NCI-H146 treated with DMSO at 0.1 percent for 48 hours (cell line): ENCODE measurements around the gene STK32C.

Source experiments
- DNase-seq: peaks from one replicate; lab custom pipeline; 2025; ENCODE audit not compliant: unreplicated experiment; lab: John Stamatoyannopoulos, UW

Gene STK32C

DNA sequence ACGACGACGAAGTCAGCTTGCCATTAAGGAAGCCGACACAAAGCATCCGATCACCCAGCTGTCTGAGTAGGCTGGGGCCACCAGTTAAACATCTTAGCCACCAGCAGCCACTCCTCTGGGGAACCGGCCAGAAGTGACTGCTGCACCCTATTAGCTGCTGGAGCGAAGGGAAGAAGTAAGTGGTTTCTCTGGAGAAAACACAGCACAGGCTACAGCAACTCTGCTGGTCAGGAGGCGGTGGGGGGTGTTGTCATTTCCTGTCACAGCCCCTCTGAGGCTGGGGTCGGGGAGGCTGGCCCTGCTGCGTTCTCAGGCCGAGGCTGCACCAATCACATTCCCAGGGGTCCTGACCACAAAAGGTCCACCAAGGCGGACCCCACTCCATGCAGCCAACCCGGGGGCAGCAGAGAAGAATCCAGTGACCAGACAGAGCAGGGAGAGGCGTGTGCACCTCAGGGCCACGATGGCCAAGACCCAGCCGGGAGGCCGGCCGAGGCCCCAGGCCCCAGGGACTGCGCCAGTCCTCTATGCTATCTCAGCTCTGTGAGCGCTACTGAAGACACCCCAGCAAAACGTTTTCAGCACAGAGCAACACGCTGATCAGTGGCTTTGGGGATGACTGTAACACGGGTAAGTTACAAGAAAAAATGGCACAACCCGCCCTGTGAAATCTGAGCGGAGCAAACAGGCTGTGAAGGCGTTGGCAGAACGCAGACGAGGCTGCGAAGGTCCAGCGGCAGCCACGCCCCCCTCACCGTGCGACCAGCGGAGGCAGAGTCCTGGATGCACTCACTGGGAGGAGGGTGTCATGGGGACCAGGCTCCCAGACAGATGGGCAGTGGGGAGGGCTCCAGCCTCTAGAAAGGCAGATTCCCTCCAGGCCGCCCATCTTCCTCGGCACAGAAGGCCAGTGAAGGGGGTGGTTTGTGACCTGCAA is 24.8 kb downstream of the STK32C start:
- DNase-seq: no peak

DNA sequence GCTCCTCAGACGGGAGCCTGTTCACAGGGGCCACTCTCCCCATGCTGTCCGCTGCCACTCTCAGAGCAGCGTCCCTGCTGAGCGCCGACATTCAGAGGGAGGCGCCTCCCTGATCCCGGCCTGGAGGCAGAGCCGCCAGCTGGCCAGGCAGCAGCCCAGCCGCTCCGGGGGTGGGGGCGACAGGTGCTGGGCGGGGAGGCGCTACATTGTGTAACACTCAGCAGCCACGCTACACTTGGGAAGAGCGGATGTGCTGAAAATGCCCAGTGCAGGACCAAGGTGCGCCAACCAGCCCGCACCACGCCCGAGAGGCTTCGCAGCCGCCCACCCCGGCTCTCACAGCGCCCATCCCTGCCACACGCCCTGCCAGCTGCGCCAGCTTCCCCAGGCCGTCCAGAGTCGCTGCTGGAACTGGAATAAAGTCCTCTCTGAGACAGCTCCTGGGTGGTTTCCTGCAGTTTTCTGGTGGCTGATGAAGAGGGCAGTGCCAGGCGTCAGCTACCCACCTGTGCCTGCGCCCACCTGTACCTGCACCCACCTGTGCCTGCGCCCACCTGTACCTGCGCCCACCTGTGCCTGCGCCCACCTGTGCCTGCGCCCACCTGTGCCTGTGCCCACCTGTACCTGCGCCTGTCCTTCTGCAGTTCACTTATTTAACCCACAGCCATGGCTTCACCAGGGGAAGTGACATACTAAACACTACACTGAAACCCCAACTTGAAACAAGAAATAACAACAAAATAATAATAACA is 25.7 kb downstream of the STK32C start:
- DNase-seq: peak; percentile 70

DNA sequence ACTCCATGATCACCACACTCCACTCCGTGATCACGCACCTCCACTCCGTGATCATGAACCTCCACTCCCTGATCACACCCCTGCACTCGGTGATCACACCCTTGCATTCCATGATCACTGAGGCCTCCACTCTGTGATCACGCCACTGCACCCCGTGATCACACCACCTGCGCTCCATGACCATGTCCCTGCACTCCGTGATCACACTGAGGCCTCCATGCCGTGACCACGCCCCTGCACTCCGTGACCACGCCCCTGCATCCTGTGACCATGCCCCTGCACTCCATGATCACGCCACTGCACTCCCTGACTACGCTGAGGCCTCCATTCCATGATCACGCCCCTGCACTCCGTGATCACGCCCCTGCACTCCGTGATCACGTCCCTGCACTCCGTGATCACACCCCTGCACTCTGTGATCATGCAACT is 27.1 kb downstream of the STK32C start:
- DNase-seq: no peak

DNA sequence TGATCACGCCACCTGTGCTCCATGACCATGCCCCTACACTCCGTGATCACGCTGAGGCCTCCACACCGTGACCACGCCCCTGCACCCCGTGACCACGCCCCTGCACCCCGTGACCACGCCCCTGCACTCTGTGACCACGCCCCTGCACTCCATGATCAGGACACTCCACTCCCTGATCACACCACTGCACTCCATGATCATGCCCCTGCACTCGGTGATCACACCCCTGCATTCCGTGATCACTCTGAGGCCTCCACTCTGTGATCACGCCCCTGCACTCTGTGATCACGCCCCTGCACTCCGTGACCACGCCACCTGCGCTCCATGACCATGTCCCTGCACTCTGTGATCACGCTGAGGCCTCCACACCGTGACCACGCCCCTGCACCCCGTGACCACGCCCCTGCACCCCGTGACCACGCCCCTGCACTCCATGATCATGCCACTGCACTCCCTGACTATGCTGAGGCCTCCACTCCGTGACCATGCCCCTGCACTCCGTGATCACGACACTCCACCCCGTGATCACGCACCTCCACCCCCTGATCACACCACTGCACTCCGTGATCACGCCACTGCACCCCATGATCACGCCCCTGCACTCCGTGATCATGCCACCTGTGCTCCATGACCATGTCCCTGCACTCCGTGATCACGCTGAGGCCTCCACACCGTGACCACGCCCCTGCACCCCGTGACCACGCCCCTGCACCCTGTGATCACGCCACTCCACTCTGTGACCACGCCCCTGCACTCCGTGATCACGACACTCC is 27.7 kb downstream of the STK32C start:
- DNase-seq: no peak

DNA sequence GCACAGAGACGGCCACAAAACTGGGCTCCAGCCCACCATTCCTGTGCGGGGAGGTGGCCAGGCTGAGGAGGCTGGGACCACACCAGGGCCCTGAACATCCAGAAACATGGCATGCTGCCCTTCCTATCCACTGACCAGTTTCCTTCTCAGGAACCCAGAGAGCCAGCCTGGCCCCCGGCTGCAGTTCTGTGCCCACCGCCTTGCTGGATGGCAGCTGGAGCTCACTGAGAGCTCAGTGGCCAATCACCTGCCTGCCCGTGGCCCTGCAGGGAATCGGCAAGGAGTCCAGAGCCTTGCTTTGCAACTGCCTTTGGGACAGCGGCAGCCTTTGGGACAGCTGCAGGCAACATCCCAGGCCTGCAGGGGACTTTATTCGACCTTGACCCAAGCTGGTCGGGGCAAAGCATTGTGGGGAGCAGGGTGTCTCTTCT is 30.4 kb downstream of the STK32C start:
- no peak for DNase-seq

DNA sequence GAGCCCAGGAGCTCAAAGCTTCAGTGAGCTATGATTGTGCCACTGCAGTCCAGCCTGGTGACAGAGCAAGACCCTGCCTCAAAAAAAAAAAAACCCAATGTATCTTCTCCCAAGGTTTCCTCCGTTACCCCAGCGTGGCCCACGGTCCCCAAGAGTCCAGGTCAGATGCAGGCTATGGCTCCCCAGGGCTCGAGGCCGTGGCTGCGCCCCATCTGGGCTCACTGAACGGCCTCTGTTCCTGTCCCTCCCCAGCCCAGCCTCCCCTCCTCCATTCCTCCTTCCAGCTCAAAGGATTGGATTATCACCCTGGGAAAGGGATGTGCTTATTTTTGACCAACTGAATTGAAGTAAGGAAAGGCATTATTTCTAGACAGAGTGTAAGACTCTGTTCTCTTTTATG is 31.0 kb downstream of the STK32C start:
- no peak for DNase-seq

DNA sequence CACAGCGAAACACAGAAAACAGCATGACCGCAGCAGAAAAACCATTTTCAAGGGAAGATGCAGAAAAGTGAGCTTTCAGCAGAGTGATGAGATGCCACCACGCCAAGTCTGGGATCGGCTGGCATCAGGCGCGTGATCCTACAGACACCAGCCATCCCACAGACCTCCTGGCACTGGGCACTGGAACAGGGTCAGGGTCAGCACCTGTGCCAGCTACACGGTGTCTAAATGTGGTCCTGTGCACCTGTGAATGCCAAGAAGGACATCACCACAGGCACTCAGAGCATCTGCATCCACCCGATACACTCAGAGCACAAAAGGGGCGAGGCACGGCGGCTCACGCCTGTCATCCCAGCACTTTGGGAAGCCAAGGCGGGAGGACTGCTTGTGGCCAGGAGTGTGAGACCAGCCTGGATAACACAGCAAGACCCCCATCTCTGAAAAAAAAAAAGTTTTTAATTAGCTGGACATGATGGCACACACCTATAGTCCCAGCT is 31.5 kb downstream of the STK32C start:
- DNase-seq: no peak

DNA sequence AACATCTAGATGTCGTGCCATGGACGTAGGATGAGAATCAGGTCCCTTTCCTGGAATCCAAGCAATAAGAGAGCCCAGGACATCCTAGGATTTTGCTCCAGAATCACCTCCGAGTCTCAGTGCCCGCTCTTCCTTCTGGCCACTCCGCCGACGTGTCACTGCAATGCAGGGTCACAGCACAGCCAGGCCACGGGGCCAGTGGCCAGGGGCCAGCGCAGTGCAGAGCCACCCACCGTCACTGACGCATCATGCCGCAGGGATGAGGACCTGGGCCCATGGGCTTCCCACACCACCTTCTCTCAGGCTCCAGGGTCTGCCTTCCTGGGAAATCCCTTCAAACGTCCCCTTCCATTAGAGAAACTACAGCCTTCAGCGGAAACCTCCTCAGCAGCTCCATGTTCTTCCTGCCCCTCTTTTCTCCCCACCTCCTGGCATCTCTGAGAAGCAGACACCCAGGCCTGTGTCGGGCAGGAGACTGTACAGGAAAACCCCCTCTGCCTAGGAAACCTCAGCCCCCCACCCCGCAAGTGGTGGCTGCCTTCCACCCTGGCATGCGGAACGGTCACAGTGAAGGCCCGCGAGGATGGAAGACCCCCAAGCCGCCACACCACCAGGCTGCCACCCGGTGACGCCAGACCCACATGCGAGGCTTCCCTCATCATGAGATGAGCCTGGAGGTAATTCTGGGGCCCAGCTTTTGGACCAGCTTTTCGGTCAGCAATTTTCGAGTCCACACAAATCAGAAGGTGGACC is 32.1 kb downstream of the STK32C start:
- no peak for DNase-seq

DNA sequence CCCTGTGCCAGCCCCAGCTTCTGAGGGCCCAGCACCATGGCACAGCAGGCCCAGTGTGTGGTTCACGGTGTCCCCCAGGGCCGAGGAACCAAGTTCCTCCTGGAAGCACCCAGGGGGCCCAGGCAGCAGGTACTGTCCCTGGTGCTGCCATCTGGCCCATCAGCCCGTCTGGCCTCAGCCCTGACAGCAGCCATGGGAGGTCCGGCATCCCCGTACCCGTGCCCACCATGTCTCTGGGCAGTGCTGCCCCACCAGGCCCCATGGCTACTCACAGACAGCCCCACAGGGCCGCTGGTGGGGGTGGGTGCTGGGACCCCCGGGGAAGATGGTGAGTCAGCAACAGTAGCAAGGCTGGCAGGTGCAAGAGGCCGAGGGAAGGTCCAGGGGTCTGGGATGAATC is 32.8 kb downstream of the STK32C start:
- DNase-seq: no peak

DNA sequence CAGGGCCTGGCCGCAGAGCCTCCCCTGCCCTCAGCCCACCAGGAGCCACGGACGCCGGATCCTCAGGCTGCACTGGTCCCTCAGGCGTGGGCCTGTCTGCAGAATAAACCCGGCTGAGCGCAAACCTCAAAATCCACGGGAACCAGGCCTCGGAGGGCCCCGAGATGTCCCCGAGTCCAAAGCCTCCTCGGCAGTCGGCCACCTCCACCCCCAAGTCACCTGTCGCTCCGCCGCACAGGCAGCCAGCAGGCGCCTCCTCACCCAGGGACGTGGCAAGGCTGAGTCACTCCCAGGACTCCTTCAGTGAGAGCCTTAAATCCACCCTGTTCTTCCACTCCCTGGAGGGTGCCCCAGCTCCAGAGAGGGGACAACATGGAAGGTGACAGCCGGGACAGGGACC is 33.2 kb downstream of the STK32C start:
- no peak for DNase-seq

DNA sequence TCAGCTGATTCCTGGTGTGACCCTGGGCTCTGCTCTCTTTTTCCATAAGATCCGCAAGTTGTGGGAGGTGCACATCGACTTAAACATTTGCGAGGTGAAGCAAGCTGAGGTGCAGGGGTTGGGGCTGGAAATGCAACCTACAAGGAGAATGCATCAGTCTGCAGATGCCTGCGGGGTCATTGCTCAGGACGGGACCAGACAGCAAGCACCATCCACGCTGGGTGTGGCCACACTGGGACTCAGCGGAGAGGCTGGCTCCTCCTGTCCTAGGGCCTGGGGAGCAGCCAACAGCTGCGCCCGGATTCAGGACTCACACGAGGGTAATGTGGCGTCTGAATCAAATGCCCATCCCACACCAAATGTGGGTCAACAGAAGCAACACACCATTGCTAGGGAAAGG is 33.8 kb downstream of the STK32C start:
- no peak for DNase-seq

DNA sequence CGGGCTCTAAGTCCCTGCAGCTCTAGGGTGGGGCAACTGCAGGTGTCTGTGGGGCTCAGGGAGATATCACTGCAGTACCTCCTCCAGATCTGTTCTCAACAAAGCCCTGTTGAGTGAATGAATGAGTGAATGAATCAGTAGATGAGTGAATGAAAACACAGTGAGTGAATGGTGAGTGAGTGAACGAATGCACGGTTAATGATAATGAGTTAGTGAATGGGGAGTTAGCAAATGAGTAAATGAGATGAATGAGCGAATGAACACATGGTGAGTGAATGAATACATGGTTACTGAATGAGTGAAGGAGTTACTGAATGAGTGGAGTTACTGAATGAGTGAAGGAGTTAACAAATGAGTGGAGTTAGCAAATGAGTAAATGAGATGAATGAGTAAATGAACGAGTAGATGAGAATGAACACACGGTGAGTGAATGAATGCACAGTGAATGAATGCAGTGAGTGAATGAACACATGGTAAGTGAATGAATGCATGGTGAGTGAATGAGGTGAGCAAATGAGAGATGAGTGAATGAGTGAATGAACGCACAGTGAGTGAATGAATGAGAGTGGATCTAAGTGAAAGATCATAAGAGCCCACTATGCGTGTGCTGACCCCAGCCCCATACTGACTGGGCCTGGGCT is 34.3 kb downstream of the STK32C start:
- no peak for DNase-seq

DNA sequence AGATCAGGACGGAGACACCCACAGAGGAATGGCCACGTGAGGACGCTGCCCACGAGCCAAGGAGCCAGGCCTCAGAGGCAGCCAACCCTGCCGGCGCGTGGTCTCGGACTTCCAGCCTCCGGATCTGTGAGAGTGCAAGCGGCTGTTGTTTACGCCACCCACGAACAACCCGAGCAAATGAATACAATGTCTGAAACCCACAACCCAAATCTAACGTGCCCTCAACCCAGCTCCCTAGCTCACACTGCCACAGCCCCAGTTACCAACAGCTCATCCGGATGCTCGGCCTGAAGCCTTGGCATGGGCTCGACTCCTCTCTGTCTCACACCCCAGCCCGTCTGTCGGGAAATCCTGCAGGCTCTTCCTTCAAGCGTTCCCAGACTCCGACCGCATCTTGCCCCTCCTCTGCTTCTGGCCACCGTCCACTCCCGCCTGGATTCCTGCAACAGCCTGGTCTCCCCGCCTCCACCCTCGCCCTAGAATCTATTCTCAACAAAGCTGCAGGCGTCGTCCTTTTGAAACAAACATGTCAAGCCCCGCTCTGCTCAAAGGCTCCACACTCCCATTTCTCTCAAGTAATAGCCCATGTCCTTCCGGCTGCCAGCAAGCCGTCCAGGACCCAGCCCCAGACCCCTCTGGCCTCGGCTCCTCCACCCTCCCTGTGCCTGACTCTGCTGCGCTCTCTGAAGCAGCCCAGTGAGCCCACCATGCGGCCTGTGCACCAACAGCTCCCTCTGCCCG is 35.3 kb downstream of the STK32C start:
- DNase-seq: no peak

DNA sequence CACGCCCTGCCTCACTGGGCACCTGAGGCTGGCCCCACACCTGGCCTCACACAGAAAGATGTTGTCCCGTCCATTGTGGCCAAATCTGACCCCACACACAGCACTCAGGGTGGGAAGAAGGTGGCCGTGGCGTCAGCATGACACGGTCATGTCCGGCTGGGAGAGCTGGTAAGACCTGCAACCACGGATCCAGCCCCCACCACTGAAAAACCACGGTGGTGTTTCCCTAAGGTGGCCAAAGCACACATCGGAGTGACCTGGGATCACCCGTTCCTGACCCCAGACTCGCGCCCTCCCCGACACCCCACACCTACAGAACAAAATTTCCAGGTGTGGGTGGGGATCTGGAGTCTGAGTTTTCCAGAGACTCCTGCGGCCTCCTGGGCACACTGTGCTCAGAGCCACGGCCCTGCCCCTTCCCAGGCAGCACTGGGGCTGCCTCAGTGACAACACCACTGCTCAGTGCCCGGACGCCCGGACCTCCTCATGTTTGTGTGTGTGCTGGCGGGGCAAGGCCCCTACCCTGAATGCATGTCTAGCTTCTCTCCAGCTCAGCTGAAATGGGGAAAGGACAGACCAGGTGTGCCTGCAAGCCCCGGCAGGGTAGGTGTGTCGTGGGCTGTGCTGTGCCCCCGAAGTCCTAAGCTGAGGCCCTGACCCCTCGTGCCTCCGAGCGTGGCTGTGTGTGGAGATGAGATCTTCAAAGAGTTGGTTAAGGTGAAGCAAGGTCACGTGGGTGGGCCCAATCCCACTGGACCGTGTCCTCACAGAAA is 36.1 kb downstream of the STK32C start:
- DNase-seq: no peak

DNA sequence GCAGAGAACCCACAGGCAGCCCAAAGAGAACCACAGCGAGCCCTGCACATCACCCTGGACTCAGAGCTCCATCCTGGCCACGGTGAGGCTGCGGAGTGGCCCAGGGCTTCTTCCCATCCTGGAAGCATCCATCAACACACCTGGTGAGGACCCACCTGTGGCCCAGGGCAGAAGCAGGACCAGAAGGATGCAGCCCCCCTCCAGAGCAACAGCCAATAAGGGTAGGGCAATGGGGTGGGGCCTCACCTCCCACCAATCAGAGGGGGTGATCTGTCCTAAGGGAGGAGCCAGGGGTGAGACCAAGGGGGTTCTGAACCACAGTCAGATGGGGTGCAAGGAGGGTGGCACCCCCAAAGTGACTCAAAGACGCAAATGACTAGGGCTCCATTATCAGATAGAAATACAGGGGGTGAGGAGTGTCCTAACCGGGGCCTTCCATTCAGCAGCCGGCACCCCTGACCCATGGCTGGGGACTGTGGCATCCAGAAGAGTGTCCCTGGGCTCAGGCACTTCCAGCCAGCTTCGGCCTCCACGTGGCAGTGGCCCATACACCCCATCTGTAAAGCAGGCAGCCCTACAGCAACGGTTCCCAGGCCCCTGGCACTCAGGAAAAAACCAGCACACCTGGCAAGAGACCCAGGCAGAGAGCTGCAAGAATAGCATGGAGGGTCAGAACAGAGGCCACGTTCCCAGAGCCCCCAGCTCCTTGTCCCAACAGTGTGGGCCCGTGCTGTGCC is 36.9 kb downstream of the STK32C start:
- no peak for DNase-seq

DNA sequence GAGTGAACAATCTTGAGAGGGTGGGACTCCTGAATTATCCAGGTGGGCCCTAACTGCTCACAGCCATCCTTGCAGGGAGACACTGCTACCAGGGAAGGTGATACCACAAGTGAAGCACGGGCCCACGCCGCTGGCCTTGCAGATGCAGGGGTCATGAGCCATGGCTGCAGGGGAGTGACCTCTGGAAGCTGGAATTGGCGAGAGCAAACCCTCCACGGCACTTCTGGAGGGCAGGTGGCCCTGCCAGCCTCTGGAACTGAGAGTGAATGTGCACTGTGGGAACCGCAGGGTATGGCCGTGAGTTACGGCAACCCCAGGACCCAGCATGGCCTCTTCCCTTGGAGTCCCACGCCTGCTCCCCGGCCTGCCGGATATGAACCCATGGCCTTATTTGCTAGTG is 37.5 kb downstream of the STK32C start:
- DNase-seq: no peak

DNA sequence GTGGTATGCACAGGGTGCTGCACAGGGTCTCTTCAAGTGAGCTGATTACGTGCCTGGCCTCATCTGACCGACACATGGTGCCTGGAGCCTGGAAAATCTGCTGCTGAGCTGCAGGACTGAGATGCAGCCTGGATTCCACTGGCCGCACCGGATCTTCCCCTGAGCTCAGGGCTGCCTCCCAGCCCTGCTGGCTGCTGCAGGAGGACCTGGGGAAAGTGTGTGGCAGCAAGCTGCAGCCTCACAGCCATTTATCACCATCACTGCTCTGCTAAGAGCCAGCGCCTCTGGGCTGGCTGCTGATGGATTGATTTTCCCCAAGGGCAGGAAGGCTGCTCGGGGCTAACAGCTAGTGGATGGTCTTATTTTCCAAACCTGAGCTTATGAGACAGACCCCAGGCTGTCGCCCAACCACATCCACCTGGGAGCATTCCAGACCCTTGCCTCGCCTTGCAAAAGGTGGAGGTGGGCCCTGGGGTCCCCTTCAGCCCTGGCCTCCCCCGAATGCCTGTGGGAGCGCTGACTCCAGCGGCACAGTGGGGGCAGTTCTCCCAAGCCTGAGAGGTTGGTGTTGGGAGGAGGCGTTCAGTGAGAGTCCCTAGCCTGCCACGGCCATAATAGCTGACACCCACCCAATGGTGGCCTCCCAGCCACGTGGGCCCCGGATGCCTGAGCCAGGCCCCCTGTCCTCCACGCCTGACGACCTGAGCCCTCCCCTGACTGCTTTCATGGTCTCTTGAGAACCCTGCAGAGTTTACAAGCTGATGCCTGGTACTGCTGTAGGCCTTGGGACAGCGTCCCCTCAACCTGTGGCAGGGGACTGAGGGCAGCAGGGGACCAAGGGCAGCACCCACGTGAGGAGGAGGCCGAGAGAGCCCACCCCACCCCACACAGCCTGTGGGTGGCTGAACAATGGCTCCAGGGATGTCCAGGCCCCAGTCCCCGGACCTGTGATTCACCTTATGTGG is 38.2 kb downstream of the STK32C start:
- DNase-seq: no peak
